GM12872 (cell line): ENCODE results near the gene ZNF841.

Source experiments
- TF ChIP-seq, protein P1 (sequence below): IDR thresholded peaks from 3 replicates; pipeline ENCODE4 v1.5.1; 2011; ENCODE audit warnings: low read depth, mild to moderate bottlenecking, low read length, moderate library complexity; ENCODE audit not compliant: insufficient read depth

ZNF841 gene

GRCh38 chr19:52065399-52065798, 30.2 kb downstream of the ZNF841 start:
- TF ChIP-seq, protein P1, sequence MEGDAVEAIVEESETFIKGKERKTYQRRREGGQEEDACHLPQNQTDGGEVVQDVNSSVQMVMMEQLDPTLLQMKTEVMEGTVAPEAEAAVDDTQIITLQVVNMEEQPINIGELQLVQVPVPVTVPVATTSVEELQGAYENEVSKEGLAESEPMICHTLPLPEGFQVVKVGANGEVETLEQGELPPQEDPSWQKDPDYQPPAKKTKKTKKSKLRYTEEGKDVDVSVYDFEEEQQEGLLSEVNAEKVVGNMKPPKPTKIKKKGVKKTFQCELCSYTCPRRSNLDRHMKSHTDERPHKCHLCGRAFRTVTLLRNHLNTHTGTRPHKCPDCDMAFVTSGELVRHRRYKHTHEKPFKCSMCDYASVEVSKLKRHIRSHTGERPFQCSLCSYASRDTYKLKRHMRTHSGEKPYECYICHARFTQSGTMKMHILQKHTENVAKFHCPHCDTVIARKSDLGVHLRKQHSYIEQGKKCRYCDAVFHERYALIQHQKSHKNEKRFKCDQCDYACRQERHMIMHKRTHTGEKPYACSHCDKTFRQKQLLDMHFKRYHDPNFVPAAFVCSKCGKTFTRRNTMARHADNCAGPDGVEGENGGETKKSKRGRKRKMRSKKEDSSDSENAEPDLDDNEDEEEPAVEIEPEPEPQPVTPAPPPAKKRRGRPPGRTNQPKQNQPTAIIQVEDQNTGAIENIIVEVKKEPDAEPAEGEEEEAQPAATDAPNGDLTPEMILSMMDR: no peak

DNA sequence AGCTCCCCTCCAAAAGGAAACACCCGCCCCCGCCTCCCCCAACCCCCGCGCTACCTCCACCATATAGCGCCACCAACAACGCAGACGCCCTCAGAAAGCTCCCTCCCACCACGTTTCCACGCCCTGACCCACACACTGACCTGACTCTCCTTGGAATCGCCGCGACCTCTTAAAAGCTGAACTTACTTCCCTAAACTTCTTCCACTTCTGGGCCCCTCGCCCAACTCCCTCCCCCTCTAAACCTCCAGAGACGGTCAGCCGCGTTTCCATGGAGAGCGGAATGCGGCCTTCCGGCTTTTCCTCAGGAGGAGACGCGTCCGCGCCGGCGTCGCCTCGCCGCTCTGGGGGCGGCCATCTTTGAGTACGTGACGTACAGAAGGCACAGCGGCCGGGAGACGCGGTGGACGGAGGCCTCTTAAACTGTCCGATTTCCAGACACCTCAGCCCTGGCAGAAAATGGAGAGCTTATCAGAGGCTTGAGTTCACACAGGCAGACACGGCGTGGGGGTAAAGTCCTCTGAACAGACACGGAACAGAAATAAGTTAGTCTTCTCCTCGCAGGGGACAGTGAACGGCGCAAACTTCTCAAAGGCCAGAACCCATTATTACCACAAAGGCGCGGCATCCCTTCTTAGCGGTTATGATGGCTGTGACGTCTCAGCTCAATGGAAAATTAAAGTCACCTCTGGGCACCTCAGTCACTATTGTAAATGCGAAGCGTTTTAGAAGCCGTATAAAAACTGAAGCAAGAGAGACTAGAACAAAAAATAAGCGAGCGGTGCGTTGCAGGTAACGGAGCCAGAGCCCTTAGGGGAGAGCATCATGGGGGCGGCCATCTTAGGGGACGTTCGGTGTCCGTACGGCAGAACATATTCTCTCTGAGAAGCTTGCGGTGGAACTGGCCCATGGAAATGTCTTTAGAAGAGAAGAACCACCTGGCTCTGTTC, 46.7 kb downstream of the ZNF841 start, which contains the start of gene ZNF432:
Gene ZNF432 (minus strand): TSS at position 284 of the 947 bp plus-strand sequence. CDS start 1,970 bp downstream, outside the sequence.
- TF ChIP-seq, protein P1: no peak

GRCh38 chr19:52039169-52039568, 56.4 kb downstream of the ZNF841 start:
- TF ChIP-seq, protein P1: no peak

DNA sequence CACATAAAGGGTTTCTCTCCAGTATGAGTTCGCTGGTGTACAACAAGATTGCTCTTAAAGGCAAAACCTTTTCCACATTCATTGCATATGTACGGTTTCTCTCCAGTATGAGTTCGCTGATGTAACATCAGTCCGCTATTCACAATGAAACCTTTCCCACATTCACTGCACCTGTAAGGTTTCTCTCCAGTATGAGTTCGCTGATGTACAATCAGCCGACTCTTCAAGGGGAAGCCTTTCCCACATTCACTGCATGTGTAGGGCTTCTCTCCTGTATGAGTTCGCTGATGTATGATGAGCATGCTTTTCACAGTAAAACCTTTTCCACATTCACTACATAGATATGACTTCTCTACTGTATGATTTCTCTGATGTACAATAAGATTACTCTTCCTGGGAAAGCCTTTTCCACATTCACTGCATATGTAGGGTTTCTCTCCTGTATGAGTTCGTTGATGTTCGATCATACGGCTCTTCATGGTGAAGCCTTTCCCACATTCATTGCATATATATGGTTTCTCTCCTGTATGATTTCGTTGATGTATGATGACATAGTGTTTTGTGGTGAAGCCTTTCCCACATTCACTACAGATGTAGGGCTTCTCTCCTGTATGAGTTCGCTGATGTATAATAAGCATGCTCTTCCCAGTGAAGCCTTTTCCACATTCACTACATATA, 61.4 kb downstream of the ZNF841 start:
- TF ChIP-seq, protein P1: no peak

- TF ChIP-seq, protein P1: no peak
These were observed 66.8 kb downstream of the ZNF841 start for GRCh38 chr19:52028780-52029123.

DNA sequence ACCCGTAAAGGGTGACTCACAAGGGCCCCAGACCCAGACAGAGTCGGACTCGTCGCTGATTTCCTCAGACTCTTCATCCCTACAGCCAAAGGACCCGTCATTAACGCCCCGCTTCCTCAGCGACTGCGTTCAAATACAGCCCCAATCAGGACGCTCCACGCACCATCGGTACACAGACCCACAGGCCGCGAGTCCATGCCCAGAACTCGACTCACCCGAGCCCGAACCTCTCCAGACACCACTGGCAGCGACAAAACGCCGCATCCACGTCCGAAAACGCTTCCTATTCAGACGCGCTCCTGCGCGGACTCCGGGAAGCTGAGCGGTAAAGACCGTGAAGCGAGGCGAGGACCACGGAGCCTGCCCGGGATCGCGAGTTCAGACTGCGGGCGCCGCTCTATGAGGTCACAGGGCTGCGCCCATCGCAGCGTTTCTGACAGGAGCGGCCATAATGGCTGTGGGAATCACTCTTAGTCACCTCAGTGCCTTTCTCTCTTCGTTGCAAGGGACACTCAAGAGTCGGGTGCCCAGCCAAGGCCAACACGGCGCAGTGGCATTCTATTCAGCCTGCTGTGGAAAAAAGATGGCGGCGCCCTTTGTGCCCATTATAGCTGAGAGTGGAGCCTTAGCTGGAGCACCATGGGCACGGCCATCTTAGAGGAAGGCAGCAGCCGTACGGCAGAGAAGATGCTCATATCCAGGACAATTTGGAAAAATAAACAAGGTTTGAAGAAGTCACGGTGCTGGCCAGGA, 67.4 kb downstream of the ZNF841 start, which contains the start of gene ZNF614:
Gene ZNF614 (minus strand): TSS at position 353 of the 753 bp plus-strand sequence. CDS start 2,634 bp downstream, outside the sequence.
- TF ChIP-seq, protein P1: no peak

- TF ChIP-seq, protein P1: no peak
These were observed 73.4 kb downstream of the ZNF841 start for GRCh38 chr19:52022193-52022592.
